ENCODE data around the gene MVK. TPM values are rescaled to one million over a fixed set of nuclear protein-coding genes. Genes with fewer than 3 reads are reported as not detected.

MVK gene
- total and polyA plus RNA-seq, 4 donors, result 34.9 to 50.3 (median 41.4) TPM

GRCh38 chr12:109621901-109622364, 48.3 kb downstream of the MVK start:
- H3K4me1 ChIP-seq (ENCODE audit: control insufficient read depth in 4 of 4, insufficient read depth in 4 of 4, low read length in 3 of 4), result no peaks in the 10 kb centered on the region
- DNase-seq (ENCODE audit: low spot score), result no peak
- H3K36me3 ChIP-seq (ENCODE audit: control insufficient read depth in 4 of 4, insufficient read depth in 3 of 4, low read depth in 1 of 4, low read length in 3 of 4), result no peaks in the 10 kb centered on the region
- H3K4me3 ChIP-seq (ENCODE audit: low read depth in 1 of 3, low read length in 3 of 3), result no peak overlapping the region
- H3K27ac ChIP-seq (ENCODE audit: low read depth in 1 of 2, low read length in 2 of 2), result no peak overlapping the region
- no peaks in the 10 kb centered on the region for H3K9me3 ChIP-seq (ENCODE audit: control insufficient read depth in 4 of 4, low read length in 3 of 4)
- H3K27me3 ChIP-seq (ENCODE audit: control insufficient read depth in 4 of 4, insufficient read depth in 4 of 4, low read length in 3 of 4), result no peaks in the 10 kb centered on the region
- 55% methylated on average over 22 of the region's 22 CpGs for WGBS
- no peak overlapping the region for H3K9ac ChIP-seq (ENCODE audit: low read depth in 1 of 2, low read length in 2 of 2)
- no peak for TF ChIP-seq CTCF (IDR thresholded peaks at IDR 0.05; ENCODE audit: low read depth, low read length, missing input control)
- TF ChIP-seq TAF1 (conservative IDR thresholded peaks at IDR 0.05), result no peak
- no peak for TF ChIP-seq SP1 (IDR thresholded peaks at IDR 0.05)
- no peak for TF ChIP-seq EGR1 (IDR thresholded peaks at IDR 0.05; ENCODE audit: low read depth in 2 of 2)
- TF ChIP-seq ZBTB33 (IDR thresholded peaks at IDR 0.05), result no peak
- TF ChIP-seq FOXA1 (IDR thresholded peaks at IDR 0.05), result no peak
- no peak for TF ChIP-seq MAX (IDR thresholded peaks at IDR 0.05)
- no peak for TF ChIP-seq GABPA (IDR thresholded peaks at IDR 0.05 in 1 of 2, conservative IDR thresholded peaks at IDR 0.05 in 1 of 2)
- no peak for TF ChIP-seq HNF4A (conservative IDR thresholded peaks at IDR 0.05)
- no peak for TF ChIP-seq RAD21 (IDR thresholded peaks at IDR 0.05)
- TF ChIP-seq REST (IDR thresholded peaks at IDR 0.05), result no peak
- no peak for TF ChIP-seq NR2F2 (IDR thresholded peaks at IDR 0.05)
- no peak for TF ChIP-seq HNF4G (IDR thresholded peaks at IDR 0.05)
- no peak for TF ChIP-seq RXRA (IDR thresholded peaks at IDR 0.05)
- no peak for TF ChIP-seq JUND (IDR thresholded peaks at IDR 0.05)
- TF ChIP-seq FOXA2 (IDR thresholded peaks at IDR 0.05), result no peak
- no peak for TF ChIP-seq YY1 (IDR thresholded peaks at IDR 0.05)
- TF ChIP-seq ATF3 (IDR thresholded peaks at IDR 0.05), result no peak

Measured in liver (tissue), 9 donors.